GM12891 (cell line): ENCODE data around the gene GPR34.

Source experiments
- POLR2A ChIP-seq: IDR thresholded peaks from 2 replicates; pipeline ENCODE4 v1.6.1; 2011; ENCODE audit warnings: low read depth, low read length, control low read depth
- POLR2AphosphoS5 ChIP-seq: IDR thresholded peaks from 2 replicates; pipeline ENCODE4 v1.6.1; 2011; ENCODE audit warnings: low read depth, low read length, control low read depth
- TAF1 ChIP-seq: IDR thresholded peaks from 2 replicates; pipeline ENCODE4 v1.6.1; 2011; ENCODE audit warnings: low read depth, low read length, control low read depth

- TF ChIP-seq POLR2AphosphoS5, result no peak
- no peak for TF ChIP-seq POLR2A
- no peak for TF ChIP-seq TAF1
Measured at GRCh38 chrX:41653125-41653524, 35.6 kb upstream of the GPR34 start.
